Bronchial epithelial cell (primary cell): ENCODE measurements around the gene CNTN5. TPM values are rescaled to one million over a fixed set of nuclear protein-coding genes. Genes with fewer than 3 reads are reported as not detected.

Source experiments
- DNase-seq: peaks from one replicate; pipeline ENCODE4 v3.0.0-alpha.2; 2010; ENCODE audit warnings: low read depth
- FAIRE-seq: peaks from 2 replicates; lab custom pipeline; 2011; peaks lifted over from hg19 to GRCh38; lab: Jason Lieb, UNC
- H3K27me3 ChIP-seq: 2 replicates; pipeline ENCODE4 v1.5.1; 2011; ENCODE audit warnings: low read length; ENCODE audit not compliant: control insufficient read depth, insufficient read depth
- H3K36me3 ChIP-seq: 2 replicates; pipeline ENCODE4 v1.5.1; 2011; ENCODE audit warnings: low read length; ENCODE audit not compliant: control insufficient read depth, insufficient read depth
- H3K4me3 ChIP-seq: 2 replicates; pipeline ENCODE4 v1.5.1; 2011; ENCODE audit warnings: mild to moderate bottlenecking, low read depth, low read length, control low read depth
- total RNA-seq: library from RNA; depleted of rRNA; stranded (reverse); fragments of >200 nt; gene quantifications from 2 replicates; pipeline ENCODE4 v1.2.1, GENCODE V29; 2014
- TF ChIP-seq, protein P1 (sequence below): IDR thresholded peaks from 2 replicates; pipeline ENCODE4 v1.5.1; 2011; ENCODE audit warnings: mild to moderate bottlenecking, moderate library complexity, low read length, control low read depth, inconsistent platforms; ENCODE audit not compliant: insufficient read depth, severe bottlenecking

CNTN5 gene
- total RNA-seq, 1 donor from 2014 or later, result not detected

DNA sequence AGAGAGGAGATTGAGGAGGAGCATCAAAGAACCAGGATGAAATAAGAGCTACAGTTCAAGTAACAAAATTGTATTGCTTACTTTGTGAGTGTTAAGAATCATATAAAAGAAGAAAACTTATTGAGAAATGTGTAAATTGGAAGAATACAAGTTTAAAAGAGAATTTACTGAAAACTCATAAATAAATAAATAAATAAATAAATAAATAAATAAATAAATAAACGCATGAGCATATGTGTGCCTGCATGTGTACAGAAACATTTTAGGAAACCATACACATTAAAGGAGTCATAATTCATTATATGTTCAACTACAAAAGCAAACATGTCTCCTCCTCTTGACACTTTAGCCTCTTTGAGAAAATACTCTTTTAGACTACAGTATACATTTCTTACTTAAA is 42.6 kb downstream of the CNTN5 start:
- H3K27me3 ChIP-seq, result no peaks in the 10 kb centered on the region
- H3K4me3 ChIP-seq, result no peak overlapping the region
- no peak for FAIRE-seq
- TF ChIP-seq, protein P1, sequence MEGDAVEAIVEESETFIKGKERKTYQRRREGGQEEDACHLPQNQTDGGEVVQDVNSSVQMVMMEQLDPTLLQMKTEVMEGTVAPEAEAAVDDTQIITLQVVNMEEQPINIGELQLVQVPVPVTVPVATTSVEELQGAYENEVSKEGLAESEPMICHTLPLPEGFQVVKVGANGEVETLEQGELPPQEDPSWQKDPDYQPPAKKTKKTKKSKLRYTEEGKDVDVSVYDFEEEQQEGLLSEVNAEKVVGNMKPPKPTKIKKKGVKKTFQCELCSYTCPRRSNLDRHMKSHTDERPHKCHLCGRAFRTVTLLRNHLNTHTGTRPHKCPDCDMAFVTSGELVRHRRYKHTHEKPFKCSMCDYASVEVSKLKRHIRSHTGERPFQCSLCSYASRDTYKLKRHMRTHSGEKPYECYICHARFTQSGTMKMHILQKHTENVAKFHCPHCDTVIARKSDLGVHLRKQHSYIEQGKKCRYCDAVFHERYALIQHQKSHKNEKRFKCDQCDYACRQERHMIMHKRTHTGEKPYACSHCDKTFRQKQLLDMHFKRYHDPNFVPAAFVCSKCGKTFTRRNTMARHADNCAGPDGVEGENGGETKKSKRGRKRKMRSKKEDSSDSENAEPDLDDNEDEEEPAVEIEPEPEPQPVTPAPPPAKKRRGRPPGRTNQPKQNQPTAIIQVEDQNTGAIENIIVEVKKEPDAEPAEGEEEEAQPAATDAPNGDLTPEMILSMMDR, result no peak
- DNase-seq, result no peak
- H3K36me3 ChIP-seq, result no peaks in the 10 kb centered on the region

DNA sequence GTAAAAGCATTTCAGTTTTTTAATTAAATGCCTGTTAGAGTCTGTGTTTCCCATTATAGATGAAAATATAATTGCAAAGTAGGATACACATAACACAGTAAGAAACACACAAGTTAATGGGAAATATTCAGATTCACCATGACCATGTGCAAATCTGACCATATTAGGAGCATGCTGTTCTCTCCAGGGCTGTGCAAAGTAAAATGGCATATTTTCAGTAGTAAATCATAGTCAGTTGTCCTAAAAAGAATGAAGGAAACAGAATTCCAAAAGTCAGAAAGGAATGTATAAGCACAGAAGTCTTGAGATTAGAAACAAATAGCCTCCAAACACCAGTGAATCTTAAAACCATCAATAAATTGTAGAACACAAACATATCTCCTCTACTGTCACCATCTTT is 44.4 kb downstream of the CNTN5 start:
- TF ChIP-seq, protein P1, result no peak
- no peak overlapping the region for H3K4me3 ChIP-seq
- H3K27me3 ChIP-seq, result no peaks in the 10 kb centered on the region
- no peak for FAIRE-seq
- H3K36me3 ChIP-seq, result no peaks in the 10 kb centered on the region
- DNase-seq, result no peak

DNA sequence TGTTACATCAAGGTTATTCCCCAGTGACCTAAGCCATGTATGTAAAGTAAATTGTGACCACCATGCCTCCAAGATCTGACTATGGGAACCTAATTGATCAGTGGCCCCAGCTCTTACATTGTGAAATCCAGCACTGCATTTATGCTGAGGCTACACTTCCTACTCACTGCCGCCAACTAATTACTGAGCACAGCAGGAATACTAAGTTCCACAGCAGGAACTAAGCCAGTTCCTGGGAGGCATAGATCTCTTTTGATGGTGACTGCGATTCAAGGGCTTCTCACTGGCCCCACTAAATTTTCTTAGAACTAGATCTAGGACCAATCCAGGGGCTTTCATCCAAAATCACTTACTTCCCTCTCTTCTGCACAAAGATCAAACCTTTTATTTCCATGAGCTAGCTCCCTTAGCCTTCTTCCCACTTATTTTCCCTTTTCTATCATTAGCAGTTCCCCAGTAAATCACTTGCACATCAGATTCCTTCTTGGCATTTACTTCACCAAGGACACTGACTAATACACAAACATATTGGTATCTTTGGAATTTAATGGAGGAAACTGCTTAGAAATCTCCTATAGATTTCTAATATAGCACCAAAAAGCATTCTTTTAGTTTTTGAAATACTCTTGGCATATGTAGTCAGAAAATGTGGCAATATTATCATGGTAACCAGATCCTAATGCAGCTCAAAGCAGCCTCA is 46.0 kb downstream of the CNTN5 start:
- DNase-seq, result no peak
- TF ChIP-seq, protein P1, result no peak
- Histone ChIP-seq H3K4me3 (no peak overlapping the region), H3K36me3 (no peaks in the 10 kb centered on the region), H3K27me3 (no peaks in the 10 kb centered on the region)
- no peak for FAIRE-seq

DNA sequence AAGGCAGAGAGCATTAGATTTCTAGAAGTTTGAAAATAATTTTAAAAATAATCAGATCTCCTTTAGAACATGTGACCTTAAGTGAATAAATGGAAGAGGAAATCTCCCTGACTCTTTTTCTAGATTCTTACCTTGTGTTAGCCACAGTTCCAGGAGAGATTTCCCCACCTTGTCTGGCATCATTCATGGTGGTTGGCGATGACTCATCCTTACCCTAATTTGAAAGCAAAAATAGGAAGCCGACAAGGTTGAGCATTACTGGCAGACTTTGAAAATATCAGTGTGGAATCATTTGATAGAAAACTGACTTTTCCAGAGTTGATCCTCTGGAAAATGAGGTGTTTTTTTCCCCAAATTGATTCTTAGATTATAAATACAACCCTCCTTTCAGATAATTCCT is 48.1 kb downstream of the CNTN5 start:
- TF ChIP-seq, protein P1, result no peak
- no peak overlapping the region for H3K4me3 ChIP-seq
- H3K27me3 ChIP-seq, result no peaks in the 10 kb centered on the region
- DNase-seq, result peak; percentile 13
- no peak for FAIRE-seq
- no peaks in the 10 kb centered on the region for H3K36me3 ChIP-seq

DNA sequence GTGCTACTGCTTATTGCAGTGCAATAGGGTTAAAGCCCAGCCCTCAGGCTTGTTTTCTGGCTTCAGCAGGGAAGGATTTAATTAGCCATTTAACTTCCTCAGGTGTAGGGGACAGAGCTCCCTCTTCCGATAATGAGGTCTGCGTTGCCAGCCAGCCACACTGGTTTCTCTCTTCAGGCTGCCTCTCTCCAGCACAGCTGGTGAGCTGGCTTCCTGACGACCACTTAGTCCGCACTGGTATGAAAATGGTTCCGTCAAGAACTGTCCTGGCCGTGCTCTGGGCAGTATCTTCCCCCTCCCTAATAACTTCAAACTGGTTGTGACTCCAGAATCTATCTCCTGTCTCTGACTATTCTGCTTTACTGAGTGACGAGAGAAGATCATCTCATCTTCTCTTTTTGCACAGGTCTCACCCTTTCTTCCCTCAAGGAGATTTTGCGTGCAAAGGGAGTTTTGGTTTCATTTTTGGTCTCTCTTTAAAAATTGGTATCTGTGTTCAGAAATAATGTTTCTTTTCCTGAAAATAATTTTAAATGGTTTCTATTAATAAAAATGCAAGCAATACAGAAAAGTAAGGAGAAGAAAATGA is 49.2 kb downstream of the CNTN5 start:
- FAIRE-seq, result no peak
- no peaks in the 10 kb centered on the region for H3K36me3 ChIP-seq
- TF ChIP-seq, protein P1, result no peak
- no peaks in the 10 kb centered on the region for H3K27me3 ChIP-seq
- DNase-seq, result peak; percentile 8
- no peak overlapping the region for H3K4me3 ChIP-seq
